Lung (tissue), 12 donors: ENCODE measurements around the gene GOLGB1. TPM values are rescaled to one million over a fixed set of nuclear protein-coding genes. Genes with fewer than 3 reads are reported as not detected.

ENCODE experiments used
- ATAC-seq: fragments of 200-7000 bp; cut with Tn5 transposase; one replicate; pipeline ENCODE4 v1.9.1; 2020; ENCODE audit warnings: moderate number of reproducible peaks; ENCODE audit not compliant: insufficient read depth, low FRiP score
- DNase-seq, 3 donors: peaks; one replicate each; pipeline ENCODE4 v3.0.0-alpha.2; 2013 to 2017
- H3K27ac ChIP-seq, 2 donors: one replicate each; pipeline ENCODE4 v1.5.1; 2013; ENCODE audit warnings: mild to moderate bottlenecking in 2 of 2, moderate library complexity in 2 of 2, control low read depth in 1 of 2, inconsistent platforms in 1 of 2, low read depth in 1 of 2, low read length in 1 of 2
- H3K27me3 ChIP-seq, 3 donors: one replicate each; pipeline ENCODE4 v1.5.1; 2013; ENCODE audit warnings: low read length in 2 of 3; ENCODE audit not compliant: control insufficient read depth in 3 of 3, insufficient read depth in 3 of 3
- H3K36me3 ChIP-seq, 4 donors: one replicate each; pipeline ENCODE4 v1.5.1; 2013; ENCODE audit warnings: low read length in 4 of 4, mild to moderate bottlenecking in 1 of 4, moderate library complexity in 1 of 4; ENCODE audit not compliant: control insufficient read depth in 4 of 4, insufficient read depth in 4 of 4
- H3K4me1 ChIP-seq, 5 donors: one replicate each; pipeline ENCODE4 v1.5.1; 2013; ENCODE audit warnings: low read length in 5 of 5, mild to moderate bottlenecking in 2 of 5, moderate library complexity in 1 of 5; ENCODE audit not compliant: control insufficient read depth in 5 of 5, insufficient read depth in 5 of 5
- H3K4me3 ChIP-seq: one replicate; pipeline ENCODE4 v1.5.1; 2013; ENCODE audit warnings: mild to moderate bottlenecking, control low read depth, moderate library complexity
- H3K9ac ChIP-seq, 2 donors: one replicate each; pipeline ENCODE4 v1.5.1; 2013; ENCODE audit warnings: low read length in 2 of 2, control low read depth in 1 of 2; ENCODE audit not compliant: insufficient read depth in 1 of 2
- H3K9me3 ChIP-seq, 4 donors: one replicate each; pipeline ENCODE4 v1.5.1; 2013; ENCODE audit warnings: low read length in 3 of 4, mild to moderate bottlenecking in 1 of 4, moderate library complexity in 1 of 4; ENCODE audit not compliant: control insufficient read depth in 4 of 4, insufficient read depth in 3 of 4
- WGBS, 2 donors: extraction: QIAGEN DNeasy Blood & Tissue Kit; methylation state at CpG; one replicate each; pipeline ENCODE4 v1.1.7; 2013; 5-methylcytosine and 5-hydroxymethylcytosine counted together
- polyA plus RNA-seq, 2 donors: library from polyadenylated mRNA; stranded (reverse); fragments of 200-250 nt; gene quantifications; one replicate each; pipeline ENCODE4 v1.2.1, GENCODE V29; 2013
- total RNA-seq, 2 donors: library from RNA; depleted of rRNA in 1 of 2; stranded (reverse); fragments of >200 nt in 1 of 2; gene quantifications; one replicate each; pipeline ENCODE4 v1.2.1, GENCODE V29; 2014 to 2021
- TF ChIP-seq, protein P1 (sequence below): IDR thresholded peaks from 2 replicates; pipeline ENCODE4 v1.5.1; 2012; ENCODE audit warnings: mild to moderate bottlenecking; ENCODE audit errors: control extremely low read depth, extremely low read depth
- donor health status: control.
- donor health status: control.
- donor health status: Bipolar disorder and iron deficiency.
- donor health status: healthy.
- donor health status: DM: yes; HTN: yes; CAD: no.

GOLGB1 gene
- total and polyA plus RNA-seq, 4 donors, result 11.6 to 92.8 (median 31.1) TPM

GRCh38 chr3:121703973-121704372 is 45.6 kb downstream of the GOLGB1 start:
- Histone ChIP-seq H3K27ac (no peak overlapping the region), H3K36me3 (peaks cover 0 to 22% (median 11%) of the 10 kb centered on the region in 4 donors), H3K9ac (no peak overlapping the region), H3K27me3 (no peaks in the 10 kb centered on the region), H3K4me3 (no peak overlapping the region), H3K9me3 (peaks cover 0 to 3% (median 0%) of the 10 kb centered on the region in 4 donors), H3K4me1 (peaks cover 0 to under 1% (median 0%) of the 10 kb centered on the region in 5 donors)
- TF ChIP-seq, protein P1, sequence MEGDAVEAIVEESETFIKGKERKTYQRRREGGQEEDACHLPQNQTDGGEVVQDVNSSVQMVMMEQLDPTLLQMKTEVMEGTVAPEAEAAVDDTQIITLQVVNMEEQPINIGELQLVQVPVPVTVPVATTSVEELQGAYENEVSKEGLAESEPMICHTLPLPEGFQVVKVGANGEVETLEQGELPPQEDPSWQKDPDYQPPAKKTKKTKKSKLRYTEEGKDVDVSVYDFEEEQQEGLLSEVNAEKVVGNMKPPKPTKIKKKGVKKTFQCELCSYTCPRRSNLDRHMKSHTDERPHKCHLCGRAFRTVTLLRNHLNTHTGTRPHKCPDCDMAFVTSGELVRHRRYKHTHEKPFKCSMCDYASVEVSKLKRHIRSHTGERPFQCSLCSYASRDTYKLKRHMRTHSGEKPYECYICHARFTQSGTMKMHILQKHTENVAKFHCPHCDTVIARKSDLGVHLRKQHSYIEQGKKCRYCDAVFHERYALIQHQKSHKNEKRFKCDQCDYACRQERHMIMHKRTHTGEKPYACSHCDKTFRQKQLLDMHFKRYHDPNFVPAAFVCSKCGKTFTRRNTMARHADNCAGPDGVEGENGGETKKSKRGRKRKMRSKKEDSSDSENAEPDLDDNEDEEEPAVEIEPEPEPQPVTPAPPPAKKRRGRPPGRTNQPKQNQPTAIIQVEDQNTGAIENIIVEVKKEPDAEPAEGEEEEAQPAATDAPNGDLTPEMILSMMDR, result no peak
- no peak for ATAC-seq
- no peak for DNase-seq
- whole genome bisulfite sequencing, 2 donors, result 97 to 98% methylated on average over 5 of the region's 5 CpGs

GRCh38 chr3:121698901-121699300 is 50.6 kb downstream of the GOLGB1 start:
- Histone ChIP-seq H3K27ac (no peak overlapping the region), H3K9ac (no peak overlapping the region), H3K27me3 (no peaks in the 10 kb centered on the region), H3K4me1 (peaks cover 0 to 6% (median 0%) of the 10 kb centered on the region in 5 donors), H3K4me3 (no peak overlapping the region), H3K36me3 (peaks cover 7 to 23% (median 22%) of the 10 kb centered on the region in 4 donors), H3K9me3 (no peaks in the 10 kb centered on the region)
- ATAC-seq (no peak), DNase-seq (peak; percentile 14 to 67 (median 38))
- TF ChIP-seq, protein P1, result no peak

DNA sequence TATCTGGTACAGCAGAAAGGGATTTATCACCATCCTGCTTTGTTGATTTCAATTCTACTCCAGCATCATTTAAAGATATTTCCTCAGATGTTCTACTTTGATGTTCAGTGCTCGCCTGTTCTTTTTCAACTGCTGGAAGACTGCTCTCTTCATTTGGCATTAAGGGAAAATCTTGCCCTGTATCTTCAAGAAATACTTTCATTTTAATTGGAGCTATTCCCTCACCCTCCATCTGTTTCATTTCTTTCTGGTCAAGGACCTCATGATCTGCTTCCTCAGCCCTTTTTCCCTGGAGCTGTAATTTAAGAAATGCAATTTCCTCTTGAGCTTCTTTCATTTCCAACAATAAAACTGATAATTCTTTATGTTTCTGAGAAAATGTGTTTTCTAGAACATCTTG is 51.1 kb downstream of the GOLGB1 start:
- Histone ChIP-seq H3K9me3 (no peaks in the 10 kb centered on the region), H3K27ac (peak overlapping the region in 1 of 2 donors; percentile 9), H3K27me3 (no peaks in the 10 kb centered on the region), H3K9ac (no peak overlapping the region), H3K4me1 (peaks cover 0 to 6% (median 0%) of the 10 kb centered on the region in 5 donors), H3K4me3 (no peak overlapping the region), H3K36me3 (peaks cover 7 to 25% (median 22%) of the 10 kb centered on the region in 4 donors)
- TF ChIP-seq, protein P1, result no peak
- DNase-seq (peak in 1 of 3 donors; percentile 21), ATAC-seq (no peak)
- 91 to 94% methylated on average over 1 of the region's 1 CpG for WGBS, 2 donors

DNA sequence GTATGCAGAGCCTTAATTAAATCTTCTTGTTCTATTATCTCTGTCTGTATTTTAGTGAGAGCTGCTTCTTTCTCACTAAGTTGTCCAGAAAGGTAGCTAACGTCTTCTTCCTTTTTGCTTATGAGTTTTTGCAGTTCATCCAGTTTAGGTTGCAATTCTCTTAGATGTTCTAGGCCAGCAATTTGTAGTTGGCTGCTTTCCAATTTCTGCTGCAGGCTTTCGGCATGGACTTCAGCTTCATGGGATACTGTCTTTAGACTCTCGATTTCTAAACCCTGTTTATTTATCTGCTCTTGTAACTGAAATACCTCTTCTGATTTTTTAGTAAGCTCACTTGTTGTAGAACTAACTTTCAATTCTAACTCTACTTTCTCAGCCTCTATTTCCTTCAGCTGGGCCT is 53.4 kb downstream of the GOLGB1 start:
- Histone ChIP-seq H3K36me3 (peaks cover 13 to 29% (median 22%) of the 10 kb centered on the region in 4 donors), H3K27me3 (no peaks in the 10 kb centered on the region), H3K4me1 (peaks cover 0 to 6% (median 0%) of the 10 kb centered on the region in 5 donors), H3K4me3 (no peak overlapping the region), H3K9me3 (no peaks in the 10 kb centered on the region), H3K27ac (no peak overlapping the region), H3K9ac (no peak overlapping the region)
- TF ChIP-seq, protein P1, result no peak
- ATAC-seq, result no peak
- 78 to 88% methylated on average over 3 of the region's 3 CpGs for WGBS, 2 donors
- DNase-seq, result peak in 2 of 3 donors; percentile 51 to 65
